Activated CD8-positive, alpha-beta memory T cell treated with anti-CD3 and anti-CD28 coated beads for 1 hour (primary cell): ENCODE data around the gene CNST.
"Not testable (repeated sequence)": the region's sequence is repeated elsewhere in the genome, so short reads cannot be mapped to it uniquely, and the experiment has no call there.

Experiments
- DNase-seq, 2 donors: peaks; one replicate each; pipeline ENCODE4 v3.0.0-alpha.2; 2020; ENCODE audit warnings: low read depth in 1 of 2; ENCODE audit errors: extremely low read depth in 1 of 2

Gene CNST

DNA sequence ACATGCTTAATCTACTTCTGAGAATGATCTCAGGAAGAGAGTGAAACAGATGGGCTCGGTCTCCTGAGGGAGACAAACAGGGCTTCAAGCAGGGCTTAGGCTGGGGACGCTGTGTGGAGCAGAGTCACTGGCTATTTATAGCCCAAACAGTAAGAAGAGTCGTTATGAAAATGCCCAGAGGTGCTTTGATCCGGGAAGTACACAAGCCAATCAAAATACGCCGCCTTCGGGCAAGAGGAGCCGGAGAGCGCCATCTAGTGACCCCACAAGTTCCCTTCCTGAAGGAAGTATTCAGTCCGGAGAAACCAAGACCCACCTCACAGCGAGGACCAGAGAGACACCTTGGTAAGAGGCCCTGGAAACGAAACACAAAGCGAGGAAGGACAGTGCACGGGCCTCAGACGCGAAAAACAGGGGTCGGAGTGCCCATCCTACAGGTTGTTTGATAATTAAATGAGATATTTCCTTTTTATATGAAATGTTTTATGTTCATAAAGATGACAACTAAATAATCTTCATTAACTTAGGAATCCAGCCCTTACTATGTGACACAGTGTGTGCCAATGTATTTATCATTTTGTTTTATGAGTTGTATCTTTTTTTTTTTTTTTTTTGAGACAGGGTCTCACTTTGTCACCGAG is 133.0 kb downstream of the CNST start:
- peak; percentile 43 to 67 for DNase-seq

DNA sequence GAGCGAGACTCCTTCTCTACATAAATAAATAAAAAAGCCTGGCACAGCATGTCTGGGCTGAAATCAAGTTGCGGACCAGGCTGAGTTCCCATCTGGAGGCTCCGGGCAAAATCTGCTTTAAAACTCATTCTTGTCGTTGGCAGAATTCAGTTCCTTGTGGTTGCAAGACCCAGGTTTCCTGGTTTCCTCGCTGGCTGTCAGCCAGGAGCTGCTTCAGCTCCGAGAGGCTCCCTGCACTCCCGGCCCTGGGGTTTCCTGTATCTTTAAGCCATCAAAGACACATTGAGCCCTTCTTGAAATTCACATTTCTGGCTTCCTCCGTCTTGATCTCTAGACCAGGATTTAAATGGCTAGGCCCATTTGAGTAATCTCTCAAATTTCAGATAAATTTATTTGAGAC is 137.3 kb downstream of the CNST start:
- DNase-seq = no peak

DNA sequence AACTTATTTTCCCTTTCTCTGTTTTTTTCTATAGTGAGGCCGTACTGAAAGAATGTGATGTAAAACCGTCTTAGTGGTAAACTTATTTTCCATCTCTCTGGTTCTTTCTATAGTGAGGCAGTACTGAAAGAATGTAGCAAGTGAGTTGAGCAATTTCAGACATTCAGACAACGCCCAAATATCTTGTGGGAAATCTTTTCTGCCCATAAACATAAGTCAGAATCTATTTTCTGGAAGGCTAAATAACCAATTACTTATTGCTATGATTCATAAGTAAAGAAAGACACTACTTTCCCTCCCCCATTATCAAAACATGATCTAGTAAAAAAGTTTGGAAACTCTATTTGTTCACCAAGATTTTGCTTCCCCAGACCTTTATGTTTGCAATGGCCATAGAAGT is 139.1 kb downstream of the CNST start:
- DNase-seq = no peak

DNA sequence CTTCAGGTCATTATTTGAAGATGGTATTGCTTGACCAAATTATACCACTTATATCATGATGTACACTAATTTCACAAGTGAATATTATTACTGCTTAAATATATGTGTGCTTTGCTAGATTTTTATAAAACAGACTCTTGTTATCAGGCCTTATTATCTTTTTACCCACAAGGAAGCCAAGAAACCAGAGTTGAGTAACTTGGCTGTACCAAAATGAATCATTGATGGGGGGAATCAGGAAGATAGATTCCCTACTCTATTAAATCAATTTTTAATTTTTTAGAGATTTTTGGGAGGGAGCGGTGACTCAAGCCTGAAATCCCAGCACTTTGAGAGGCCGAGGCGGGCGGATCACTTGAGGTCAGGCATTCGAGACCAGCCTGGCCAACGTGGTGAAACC is 141.9 kb downstream of the CNST start:
- no peak for DNase-seq

DNA sequence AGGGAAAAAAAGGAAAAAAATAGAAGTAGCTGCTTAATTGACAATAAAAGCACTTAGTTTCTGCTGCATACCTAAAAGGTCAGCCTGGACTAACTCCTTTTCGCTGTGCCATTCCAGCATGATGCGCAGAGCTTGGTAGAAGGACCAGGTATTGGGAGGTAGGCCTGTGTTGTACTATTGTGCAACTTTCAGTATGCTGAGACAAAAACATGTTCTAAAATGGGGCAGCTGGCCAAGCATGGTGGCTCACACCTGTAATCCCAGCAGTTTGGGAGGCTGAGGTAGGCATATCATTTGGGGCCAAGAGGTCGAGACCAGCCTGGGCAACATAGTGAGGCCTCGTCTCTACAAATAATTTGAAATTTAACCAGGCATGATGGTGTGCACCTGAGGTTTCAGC is 142.9 kb downstream of the CNST start:
- DNase-seq = no peak

DNA sequence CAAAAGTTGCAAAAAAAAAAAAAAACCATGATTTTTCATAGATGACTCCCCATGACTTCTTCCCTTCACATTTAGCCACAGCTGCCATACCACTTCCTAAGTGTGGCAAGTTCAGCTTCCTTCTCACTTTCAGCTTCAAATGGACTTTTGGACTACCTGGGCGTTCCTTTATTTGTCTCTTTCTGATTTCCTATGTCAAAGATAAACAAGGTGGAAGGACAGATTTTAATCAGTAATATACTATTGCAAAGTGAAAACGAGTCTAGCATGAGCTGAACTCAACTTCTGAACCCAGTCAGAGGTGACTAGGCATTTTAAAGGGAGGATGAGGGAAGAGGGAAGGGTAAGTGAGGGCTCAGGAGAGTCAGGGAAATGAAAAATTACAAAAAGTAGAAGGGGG is 143.6 kb downstream of the CNST start:
- no peak for DNase-seq

DNA sequence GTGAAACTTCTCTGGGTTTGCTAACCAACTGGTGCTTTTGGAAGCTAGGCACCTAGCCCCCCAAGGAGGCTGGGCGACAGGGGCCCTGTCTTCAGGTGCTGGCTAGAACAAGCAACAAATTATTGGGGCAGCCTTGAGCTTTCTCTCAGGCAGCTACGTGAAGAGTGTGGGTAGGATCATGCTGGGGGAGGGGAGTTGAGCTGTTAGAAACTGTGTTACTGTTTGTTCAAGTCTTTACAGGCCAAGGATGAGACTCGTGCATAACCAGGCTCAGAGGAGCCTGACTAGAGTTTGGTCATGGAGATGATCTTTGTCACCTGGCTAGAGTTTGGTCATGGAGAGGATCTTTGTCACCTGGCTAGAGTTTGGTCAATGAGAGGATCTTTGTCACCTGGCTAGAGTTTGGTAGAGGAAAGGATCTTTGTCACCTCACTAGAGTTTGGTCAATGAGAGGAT is 145.3 kb downstream of the CNST start:
- no peak for DNase-seq

DNA sequence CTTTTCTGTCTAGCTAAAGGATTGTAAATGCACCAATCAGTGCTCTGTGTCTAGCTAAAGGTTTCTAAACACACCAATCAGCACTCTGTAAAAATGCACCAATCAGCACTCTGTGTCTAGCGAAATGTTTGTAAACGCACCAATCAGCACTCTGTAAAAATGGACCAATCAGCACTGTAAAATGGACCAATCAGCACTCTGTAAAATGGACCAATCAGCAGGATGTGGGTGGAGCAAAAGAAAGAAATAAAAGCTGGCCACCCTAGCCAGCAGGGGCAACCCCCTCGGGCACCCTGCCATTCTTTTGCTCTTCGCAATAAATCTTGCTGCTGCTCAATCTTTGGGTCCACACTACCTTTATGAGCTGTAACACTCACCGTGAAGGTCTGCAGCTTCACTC is 146.2 kb downstream of the CNST start:
- DNase-seq = not testable (repeated sequence)
